Measurements from ENCODE around the gene MYO5A. TPM values are rescaled to one million over a fixed set of nuclear protein-coding genes. Genes with fewer than 3 reads are reported as not detected.

MYO5A gene
- polyA plus RNA-seq, 1 donor (not counting 4 experiments of a cell fraction or from before 2014, with no cell fraction given) = 53.8 TPM

DNA sequence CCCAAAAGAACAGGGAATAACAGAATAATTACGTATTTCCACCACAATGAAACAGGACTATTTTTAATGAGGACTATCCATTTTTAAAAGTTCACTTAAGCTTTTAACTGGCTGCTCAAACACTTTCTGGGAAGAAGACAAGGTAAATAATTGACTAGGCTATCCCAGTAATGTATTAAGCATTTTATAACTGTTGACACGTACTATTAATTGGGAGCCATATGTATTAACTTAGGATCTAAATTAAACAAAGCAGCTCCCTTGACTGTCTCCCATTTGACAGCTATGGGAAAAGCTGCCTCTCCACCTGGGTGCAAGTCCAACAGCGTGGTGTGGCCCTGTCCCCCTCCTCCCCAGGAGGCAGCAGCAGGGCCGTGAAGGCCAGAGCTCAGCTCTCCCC, 269.2 kb downstream of the MYO5A start:
- no peak for TF ChIP-seq EZH2 (IDR thresholded peaks at IDR 0.05; ENCODE audit: low read length)
- TF ChIP-seq, protein P1, sequence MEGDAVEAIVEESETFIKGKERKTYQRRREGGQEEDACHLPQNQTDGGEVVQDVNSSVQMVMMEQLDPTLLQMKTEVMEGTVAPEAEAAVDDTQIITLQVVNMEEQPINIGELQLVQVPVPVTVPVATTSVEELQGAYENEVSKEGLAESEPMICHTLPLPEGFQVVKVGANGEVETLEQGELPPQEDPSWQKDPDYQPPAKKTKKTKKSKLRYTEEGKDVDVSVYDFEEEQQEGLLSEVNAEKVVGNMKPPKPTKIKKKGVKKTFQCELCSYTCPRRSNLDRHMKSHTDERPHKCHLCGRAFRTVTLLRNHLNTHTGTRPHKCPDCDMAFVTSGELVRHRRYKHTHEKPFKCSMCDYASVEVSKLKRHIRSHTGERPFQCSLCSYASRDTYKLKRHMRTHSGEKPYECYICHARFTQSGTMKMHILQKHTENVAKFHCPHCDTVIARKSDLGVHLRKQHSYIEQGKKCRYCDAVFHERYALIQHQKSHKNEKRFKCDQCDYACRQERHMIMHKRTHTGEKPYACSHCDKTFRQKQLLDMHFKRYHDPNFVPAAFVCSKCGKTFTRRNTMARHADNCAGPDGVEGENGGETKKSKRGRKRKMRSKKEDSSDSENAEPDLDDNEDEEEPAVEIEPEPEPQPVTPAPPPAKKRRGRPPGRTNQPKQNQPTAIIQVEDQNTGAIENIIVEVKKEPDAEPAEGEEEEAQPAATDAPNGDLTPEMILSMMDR (optimal IDR thresholded peaks at IDR 0.05 in 1 of 3, IDR thresholded peaks at IDR 0.05 in 1 of 3, conservative IDR thresholded peaks at IDR 0.05 in 1 of 3; ENCODE audit: extremely low read depth in 1 of 3, insufficient read depth in 2 of 3, low read length in 3 of 3) = no peak
- no peak overlapping the region for H3K4me2 ChIP-seq (ENCODE audit: control insufficient read depth, extremely low read depth, insufficient read depth, low read depth, low read length)
- no peak overlapping the region for H3K9ac ChIP-seq (ENCODE audit: control insufficient read depth, extremely low read depth, insufficient read depth, low read length)
- dilution Hi-C loops (cut with MboI; ENCODE audit: extremely low pct_ligation_motif_present, low sequenced_read_pairs) = no loop called here
- H4K20me1 ChIP-seq (ENCODE audit: control insufficient read depth, extremely low read depth, insufficient read depth, low read length) = no peaks in the 10 kb centered on the region
- H3K4me3 ChIP-seq (ENCODE audit: control insufficient read depth in 2 of 3, extremely low read depth in 1 of 3, insufficient read depth in 2 of 3, low read depth in 1 of 3, low read length in 3 of 3) = no peak overlapping the region
- H3K27ac ChIP-seq (ENCODE audit: control insufficient read depth, insufficient read depth, low read length) = no peak overlapping the region
- no peaks in the 10 kb centered on the region for H3K36me3 ChIP-seq (ENCODE audit: control insufficient read depth in 2 of 2, extremely low read depth in 1 of 2, insufficient read depth in 2 of 2, low read length in 2 of 2)
- peaks cover 14% of the 10 kb centered on the region for H3K4me1 ChIP-seq (ENCODE audit: control insufficient read depth, extremely low read depth, insufficient read depth, low read length)
- no peak for FAIRE-seq
- H3K79me2 ChIP-seq (ENCODE audit: control insufficient read depth, insufficient read depth, low read length) = no peaks in the 10 kb centered on the region
- H3K9me1 ChIP-seq (ENCODE audit: control insufficient read depth, extremely low read depth, insufficient read depth, low read length) = no peaks in the 10 kb centered on the region
- H3K9me3 ChIP-seq (ENCODE audit: control insufficient read depth, low read depth, low read length) = no peaks in the 10 kb centered on the region
- no peaks in the 10 kb centered on the region for H3K27me3 ChIP-seq (ENCODE audit: control insufficient read depth, extremely low read depth, insufficient read depth, low read length)
- H2AFZ ChIP-seq (ENCODE audit: control insufficient read depth, low read length) = no peak overlapping the region
- no peak for DNase-seq (ENCODE audit: low read depth, low spot score)

- no peak overlapping the region for H3K4me2 ChIP-seq (ENCODE audit: control insufficient read depth, extremely low read depth, insufficient read depth, low read depth, low read length)
- FAIRE-seq = no peak
- dilution Hi-C loops (cut with MboI; ENCODE audit: extremely low pct_ligation_motif_present, low sequenced_read_pairs) = no loop called here
These were observed 270.2 kb downstream of the MYO5A start for GRCh38 chr15:52258461-52258860.

More at GRCh38 chr15:52258461-52258860, 270.2 kb downstream of the MYO5A start:
- Histone ChIP-seq H2AFZ (ENCODE audit: control insufficient read depth, low read length) (no peak overlapping the region), H3K9me3 (ENCODE audit: control insufficient read depth, low read depth, low read length) (no peaks in the 10 kb centered on the region), H3K36me3 (ENCODE audit: control insufficient read depth in 2 of 2, extremely low read depth in 1 of 2, insufficient read depth in 2 of 2, low read length in 2 of 2) (no peaks in the 10 kb centered on the region), H3K27ac (ENCODE audit: control insufficient read depth, insufficient read depth, low read length) (no peak overlapping the region), H4K20me1 (ENCODE audit: control insufficient read depth, extremely low read depth, insufficient read depth, low read length) (no peaks in the 10 kb centered on the region), H3K79me2 (ENCODE audit: control insufficient read depth, insufficient read depth, low read length) (no peaks in the 10 kb centered on the region), H3K4me3 (ENCODE audit: control insufficient read depth in 2 of 3, extremely low read depth in 1 of 3, insufficient read depth in 2 of 3, low read depth in 1 of 3, low read length in 3 of 3) (no peak overlapping the region), H3K9me1 (ENCODE audit: control insufficient read depth, extremely low read depth, insufficient read depth, low read length) (no peaks in the 10 kb centered on the region), H3K4me1 (ENCODE audit: control insufficient read depth, extremely low read depth, insufficient read depth, low read length) (peaks cover 20% of the 10 kb centered on the region), H3K9ac (ENCODE audit: control insufficient read depth, extremely low read depth, insufficient read depth, low read length) (no peak overlapping the region), H3K27me3 (ENCODE audit: control insufficient read depth, extremely low read depth, insufficient read depth, low read length) (no peaks in the 10 kb centered on the region)
- no peak for DNase-seq (ENCODE audit: low read depth, low spot score)
- TF ChIP-seq, protein P1 (optimal IDR thresholded peaks at IDR 0.05 in 1 of 3, IDR thresholded peaks at IDR 0.05 in 1 of 3, conservative IDR thresholded peaks at IDR 0.05 in 1 of 3; ENCODE audit: extremely low read depth in 1 of 3, insufficient read depth in 2 of 3, low read length in 3 of 3) = no peak
- TF ChIP-seq EZH2 (IDR thresholded peaks at IDR 0.05; ENCODE audit: low read length) = no peak
